ENCODE data around the gene WDFY3.

The WDFY3 gene

GRCh38 chr4:84912741-84913140 is 53.7 kb downstream of the WDFY3 start:
- no peak for ATAC-seq

GRCh38 chr4:84908876-84909275 is 57.6 kb downstream of the WDFY3 start:
- ATAC-seq, result no peak
- TF ChIP-seq CSRNP3 (CRISPR knock-in tag; IDR thresholded peaks at IDR 0.05) (no peak), RARB (CRISPR knock-in tag; IDR thresholded peaks at IDR 0.05) (no peak), ARNTL (CRISPR knock-in tag; IDR thresholded peaks at IDR 0.05; ENCODE audit: borderline replicate concordance, low read depth) (no peak), TCF4 (CRISPR knock-in tag; IDR thresholded peaks at IDR 0.05; ENCODE audit: borderline replicate concordance) (no peak), GLIS3 (CRISPR knock-in tag; IDR thresholded peaks at IDR 0.05) (no peak), BACH2 (CRISPR knock-in tag; IDR thresholded peaks at IDR 0.05; ENCODE audit: borderline replicate concordance) (no peak)

More at GRCh38 chr4:84912741-84913140, 53.7 kb downstream of the WDFY3 start:
- TF ChIP-seq CSDC2 (CRISPR knock-in tag; IDR thresholded peaks at IDR 0.05), result no peak
- no peak for TF ChIP-seq PATZ1 (CRISPR knock-in tag; IDR thresholded peaks at IDR 0.05; ENCODE audit: borderline replicate concordance)

- no peak for ATAC-seq
Measured at GRCh38 chr4:84907145-84907544, 59.3 kb downstream of the WDFY3 start.

More at GRCh38 chr4:84907145-84907544, 59.3 kb downstream of the WDFY3 start:
- no peak for TF ChIP-seq PPARA (CRISPR knock-in tag; IDR thresholded peaks at IDR 0.05; ENCODE audit: borderline replicate concordance)
- TF ChIP-seq CSRNP3 (CRISPR knock-in tag; IDR thresholded peaks at IDR 0.05), result no peak
- no peak for TF ChIP-seq ZNF70 (CRISPR knock-in tag; IDR thresholded peaks at IDR 0.05)
- no peak for TF ChIP-seq OSR1 (CRISPR knock-in tag; IDR thresholded peaks at IDR 0.05)
- no peak for TF ChIP-seq GLIS3 (CRISPR knock-in tag; IDR thresholded peaks at IDR 0.05)
- TF ChIP-seq RARB (CRISPR knock-in tag; IDR thresholded peaks at IDR 0.05), result no peak
- TF ChIP-seq BACH2 (CRISPR knock-in tag; IDR thresholded peaks at IDR 0.05; ENCODE audit: borderline replicate concordance), result no peak
- TF ChIP-seq TSHZ2 (CRISPR knock-in tag; IDR thresholded peaks at IDR 0.05), result no peak
- no peak for TF ChIP-seq TOX (CRISPR knock-in tag; IDR thresholded peaks at IDR 0.05; ENCODE audit: borderline replicate concordance)
- no peak for TF ChIP-seq ZFP30 (CRISPR knock-in tag; IDR thresholded peaks at IDR 0.05)
- no peak for TF ChIP-seq ARNTL (CRISPR knock-in tag; IDR thresholded peaks at IDR 0.05; ENCODE audit: borderline replicate concordance, low read depth)
- no peak for TF ChIP-seq SNAI2 (CRISPR knock-in tag; IDR thresholded peaks at IDR 0.05)
- TF ChIP-seq ZFP3 (CRISPR knock-in tag; IDR thresholded peaks at IDR 0.05), result no peak
- no peak for TF ChIP-seq TCF4 (CRISPR knock-in tag; IDR thresholded peaks at IDR 0.05; ENCODE audit: borderline replicate concordance)
- no peak for TF ChIP-seq POU6F1 (CRISPR knock-in tag; IDR thresholded peaks at IDR 0.05; ENCODE audit: borderline replicate concordance, low read depth)
- no peak for TF ChIP-seq PATZ1 (CRISPR knock-in tag; IDR thresholded peaks at IDR 0.05; ENCODE audit: borderline replicate concordance)
- TF ChIP-seq ZC3H10 (CRISPR knock-in tag; IDR thresholded peaks at IDR 0.05), result no peak
- TF ChIP-seq CSDC2 (CRISPR knock-in tag; IDR thresholded peaks at IDR 0.05), result no peak
- TF ChIP-seq ZNF565 (CRISPR knock-in tag; conservative IDR thresholded peaks at IDR 0.05; ENCODE audit: low read depth), result no peak

All from SK-N-SH treated with all-trans-retinoic acid at 6 μM for 48 hours (cell line).